ENCODE results near the gene PLEKHA6. TPM values are rescaled to one million over a fixed set of nuclear protein-coding genes. Genes with fewer than 3 reads are reported as not detected.

Gene PLEKHA6
- total and polyA plus RNA-seq, 2 of the 8 experiments (the other 6 are each of a cell fraction or from before 2014, with no cell fraction given), result 4.8 to 20.2 TPM

DNA sequence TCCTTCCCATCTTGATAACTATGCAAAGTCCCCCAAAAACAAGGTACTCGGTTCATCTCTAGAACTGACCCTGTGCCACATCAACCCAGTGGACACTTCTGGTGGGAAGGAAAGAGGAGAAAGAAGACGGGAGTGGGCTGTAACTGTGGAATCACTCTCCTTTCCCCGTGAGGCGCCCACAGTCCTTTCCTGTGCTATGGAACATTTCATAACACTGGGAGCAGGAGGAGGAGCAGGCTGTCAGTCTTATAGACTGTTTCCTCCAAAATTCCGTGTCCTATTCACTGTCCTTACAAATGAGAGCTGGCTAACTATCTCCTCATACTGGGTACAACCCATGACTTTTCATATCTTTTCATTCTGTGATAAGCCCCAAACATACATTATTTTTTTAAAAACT, 40.7 kb downstream of the PLEKHA6 start (continued):
- TF ChIP-seq, protein P1, sequence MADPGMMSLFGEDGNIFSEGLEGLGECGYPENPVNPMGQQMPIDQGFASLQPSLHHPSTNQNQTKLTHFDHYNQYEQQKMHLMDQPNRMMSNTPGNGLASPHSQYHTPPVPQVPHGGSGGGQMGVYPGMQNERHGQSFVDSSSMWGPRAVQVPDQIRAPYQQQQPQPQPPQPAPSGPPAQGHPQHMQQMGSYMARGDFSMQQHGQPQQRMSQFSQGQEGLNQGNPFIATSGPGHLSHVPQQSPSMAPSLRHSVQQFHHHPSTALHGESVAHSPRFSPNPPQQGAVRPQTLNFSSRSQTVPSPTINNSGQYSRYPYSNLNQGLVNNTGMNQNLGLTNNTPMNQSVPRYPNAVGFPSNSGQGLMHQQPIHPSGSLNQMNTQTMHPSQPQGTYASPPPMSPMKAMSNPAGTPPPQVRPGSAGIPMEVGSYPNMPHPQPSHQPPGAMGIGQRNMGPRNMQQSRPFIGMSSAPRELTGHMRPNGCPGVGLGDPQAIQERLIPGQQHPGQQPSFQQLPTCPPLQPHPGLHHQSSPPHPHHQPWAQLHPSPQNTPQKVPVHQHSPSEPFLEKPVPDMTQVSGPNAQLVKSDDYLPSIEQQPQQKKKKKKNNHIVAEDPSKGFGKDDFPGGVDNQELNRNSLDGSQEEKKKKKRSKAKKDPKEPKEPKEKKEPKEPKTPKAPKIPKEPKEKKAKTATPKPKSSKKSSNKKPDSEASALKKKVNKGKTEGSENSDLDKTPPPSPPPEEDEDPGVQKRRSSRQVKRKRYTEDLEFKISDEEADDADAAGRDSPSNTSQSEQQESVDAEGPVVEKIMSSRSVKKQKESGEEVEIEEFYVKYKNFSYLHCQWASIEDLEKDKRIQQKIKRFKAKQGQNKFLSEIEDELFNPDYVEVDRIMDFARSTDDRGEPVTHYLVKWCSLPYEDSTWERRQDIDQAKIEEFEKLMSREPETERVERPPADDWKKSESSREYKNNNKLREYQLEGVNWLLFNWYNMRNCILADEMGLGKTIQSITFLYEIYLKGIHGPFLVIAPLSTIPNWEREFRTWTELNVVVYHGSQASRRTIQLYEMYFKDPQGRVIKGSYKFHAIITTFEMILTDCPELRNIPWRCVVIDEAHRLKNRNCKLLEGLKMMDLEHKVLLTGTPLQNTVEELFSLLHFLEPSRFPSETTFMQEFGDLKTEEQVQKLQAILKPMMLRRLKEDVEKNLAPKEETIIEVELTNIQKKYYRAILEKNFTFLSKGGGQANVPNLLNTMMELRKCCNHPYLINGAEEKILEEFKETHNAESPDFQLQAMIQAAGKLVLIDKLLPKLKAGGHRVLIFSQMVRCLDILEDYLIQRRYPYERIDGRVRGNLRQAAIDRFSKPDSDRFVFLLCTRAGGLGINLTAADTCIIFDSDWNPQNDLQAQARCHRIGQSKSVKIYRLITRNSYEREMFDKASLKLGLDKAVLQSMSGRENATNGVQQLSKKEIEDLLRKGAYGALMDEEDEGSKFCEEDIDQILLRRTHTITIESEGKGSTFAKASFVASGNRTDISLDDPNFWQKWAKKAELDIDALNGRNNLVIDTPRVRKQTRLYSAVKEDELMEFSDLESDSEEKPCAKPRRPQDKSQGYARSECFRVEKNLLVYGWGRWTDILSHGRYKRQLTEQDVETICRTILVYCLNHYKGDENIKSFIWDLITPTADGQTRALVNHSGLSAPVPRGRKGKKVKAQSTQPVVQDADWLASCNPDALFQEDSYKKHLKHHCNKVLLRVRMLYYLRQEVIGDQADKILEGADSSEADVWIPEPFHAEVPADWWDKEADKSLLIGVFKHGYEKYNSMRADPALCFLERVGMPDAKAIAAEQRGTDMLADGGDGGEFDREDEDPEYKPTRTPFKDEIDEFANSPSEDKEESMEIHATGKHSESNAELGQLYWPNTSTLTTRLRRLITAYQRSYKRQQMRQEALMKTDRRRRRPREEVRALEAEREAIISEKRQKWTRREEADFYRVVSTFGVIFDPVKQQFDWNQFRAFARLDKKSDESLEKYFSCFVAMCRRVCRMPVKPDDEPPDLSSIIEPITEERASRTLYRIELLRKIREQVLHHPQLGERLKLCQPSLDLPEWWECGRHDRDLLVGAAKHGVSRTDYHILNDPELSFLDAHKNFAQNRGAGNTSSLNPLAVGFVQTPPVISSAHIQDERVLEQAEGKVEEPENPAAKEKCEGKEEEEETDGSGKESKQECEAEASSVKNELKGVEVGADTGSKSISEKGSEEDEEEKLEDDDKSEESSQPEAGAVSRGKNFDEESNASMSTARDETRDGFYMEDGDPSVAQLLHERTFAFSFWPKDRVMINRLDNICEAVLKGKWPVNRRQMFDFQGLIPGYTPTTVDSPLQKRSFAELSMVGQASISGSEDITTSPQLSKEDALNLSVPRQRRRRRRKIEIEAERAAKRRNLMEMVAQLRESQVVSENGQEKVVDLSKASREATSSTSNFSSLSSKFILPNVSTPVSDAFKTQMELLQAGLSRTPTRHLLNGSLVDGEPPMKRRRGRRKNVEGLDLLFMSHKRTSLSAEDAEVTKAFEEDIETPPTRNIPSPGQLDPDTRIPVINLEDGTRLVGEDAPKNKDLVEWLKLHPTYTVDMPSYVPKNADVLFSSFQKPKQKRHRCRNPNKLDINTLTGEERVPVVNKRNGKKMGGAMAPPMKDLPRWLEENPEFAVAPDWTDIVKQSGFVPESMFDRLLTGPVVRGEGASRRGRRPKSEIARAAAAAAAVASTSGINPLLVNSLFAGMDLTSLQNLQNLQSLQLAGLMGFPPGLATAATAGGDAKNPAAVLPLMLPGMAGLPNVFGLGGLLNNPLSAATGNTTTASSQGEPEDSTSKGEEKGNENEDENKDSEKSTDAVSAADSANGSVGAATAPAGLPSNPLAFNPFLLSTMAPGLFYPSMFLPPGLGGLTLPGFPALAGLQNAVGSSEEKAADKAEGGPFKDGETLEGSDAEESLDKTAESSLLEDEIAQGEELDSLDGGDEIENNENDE (IDR thresholded peaks at IDR 0.05; ENCODE audit: insufficient replicate concordance, low read length), result no peak
- TF ChIP-seq TAF1 (IDR thresholded peaks at IDR 0.05; ENCODE audit: low read depth, low read length), result no peak
- no peak for TF ChIP-seq SIRT6 (IDR thresholded peaks at IDR 0.05; ENCODE audit: low read length)
